Stimulated activated CD4-positive, alpha-beta T cell treated with anti-CD3 and anti-CD28 coated beads, TNF-alpha, amount 100 ng/mL, for 24 hours (primary cell): Measurements from ENCODE around the gene PGBD2.
"Not testable (repeated sequence)": the region's sequence is repeated elsewhere in the genome, so short reads cannot be mapped to it uniquely, and the experiment has no call there.

Experiments used
- DNase-seq, 3 experiments: peaks; one replicate each; pipeline ENCODE4 v3.0.0-alpha.2; 2020; ENCODE audit warnings: low read depth in 3 of 3

The PGBD2 gene

GRCh38 chr1:248889914-248890243 lies 16.2 kb upstream of the PGBD2 start:
- DNase-seq: not testable (repeated sequence)

GRCh38 chr1:248890549-248891498 lies 15.2 kb upstream of the PGBD2 start:
- no peak for DNase-seq

GRCh38 chr1:248891758-248892157 lies 14.3 kb upstream of the PGBD2 start:
- no peak for DNase-seq

GRCh38 chr1:248892590-248892989 lies 13.4 kb upstream of the PGBD2 start:
- no peak for DNase-seq

- no peak for DNase-seq
Observed at GRCh38 chr1:248894837-248895236, 11.2 kb upstream of the PGBD2 start.

- no peak for DNase-seq
Observed at GRCh38 chr1:248897412-248898337, 8.4 kb upstream of the PGBD2 start.

GRCh38 chr1:248900637-248901036 lies 5.4 kb upstream of the PGBD2 start:
- DNase-seq: no peak

- no peak for DNase-seq
Observed at GRCh38 chr1:248901578-248901977, 4.5 kb upstream of the PGBD2 start.

- no peak for DNase-seq
Observed at GRCh38 chr1:248904437-248905216, 1.4 kb upstream of the PGBD2 start.

GRCh38 chr1:248905662-248906008 lies 400 bp upstream of the PGBD2 start:
- DNase-seq: no peak

- DNase-seq: no peak
Observed at GRCh38 chr1:248906753-248907661, 972 bp downstream of the PGBD2 start.

GRCh38 chr1:248910761-248911160 lies 4.7 kb downstream of the PGBD2 start:
- DNase-seq: no peak

- no peak for DNase-seq
Observed at GRCh38 chr1:248913933-248914332, 7.9 kb downstream of the PGBD2 start.

GRCh38 chr1:248914796-248915381 lies 8.9 kb downstream of the PGBD2 start:
- DNase-seq: no peak

GRCh38 chr1:248918131-248918530 lies 12.1 kb downstream of the PGBD2 start:
- DNase-seq: no peak

GRCh38 chr1:248923352-248924338 lies 17.6 kb downstream of the PGBD2 start:
- no peak for DNase-seq

- peak in 1 of 3 experiments; percentile 38 for DNase-seq
Observed at GRCh38 chr1:248924696-248925532, 18.9 kb downstream of the PGBD2 start.

- DNase-seq: not testable (repeated sequence)
Observed at GRCh38 chr1:248925859-248926258, 19.8 kb downstream of the PGBD2 start.
